ENCODE data around the gene OCEL1.

GRCh38 chr19:17240826-17241399 is 14.9 kb downstream of the OCEL1 start:
- TF ChIP-seq ZNF510 (tag by site-specific recombination; IDR thresholded peaks at IDR 0.05; ENCODE audit: insufficient replicate concordance) (no peak), CTCF (tag by site-specific recombination; IDR thresholded peaks at IDR 0.05) (no peak), ATF2 (tag by site-specific recombination; IDR thresholded peaks at IDR 0.05; ENCODE audit: low read depth) (no peak), ZNF677 (tag by site-specific recombination; IDR thresholded peaks at IDR 0.05) (no peak), ZBTB10 (tag by site-specific recombination; IDR thresholded peaks at IDR 0.05) (no peak), ZNF398 (tag by site-specific recombination; IDR thresholded peaks at IDR 0.05) (no peak), REST (tag by site-specific recombination; IDR thresholded peaks at IDR 0.05) (no peak), HOXA7 (CRISPR knock-in tag; IDR thresholded peaks at IDR 0.05; ENCODE audit: borderline replicate concordance) (no peak)

All from HEK293 (cell line).